Measurements from ENCODE around the gene TREH.
A peak's percentile ranks its signal among the peaks of the same experiment; 100 is the strongest.

Gene TREH

GRCh38 chr11:118610773-118611432 is 68.5 kb downstream of the TREH start:
- DNase-seq (ENCODE audit: low spot score): peak; percentile 86

GRCh38 chr11:118610225-118610772 is 69.2 kb downstream of the TREH start:
- DNase-seq (ENCODE audit: low spot score): no peak

GRCh38 chr11:118609380-118610224 is 69.8 kb downstream of the TREH start:
- DNase-seq (ENCODE audit: low spot score): no peak

- DNase-seq (ENCODE audit: low spot score): peak; percentile 56
Measured at GRCh38 chr11:118608360-118609227, 70.9 kb downstream of the TREH start.

GRCh38 chr11:118607401-118608359 is 71.8 kb downstream of the TREH start, which contains the start of gene PHLDB1:
PHLDB1 (plus strand) TSS chr11:118607615; CDS start chr11:118613837, 6,222 bp downstream.
- DNase-seq (ENCODE audit: low spot score): peak; percentile 82

All from D341Med (cell line).